Vagina (tissue), 2 donors: ENCODE data around the gene CYLC1.

ENCODE experiments used
- POLR2A ChIP-seq, 2 donors: fragments of 450-650 bp; IDR thresholded peaks; one replicate each; pipeline ENCODE4 v1.6.1; 2017; ENCODE audit warnings: antibody characterized with exemption in 2 of 2, mild to moderate bottlenecking in 2 of 2, moderate library complexity in 2 of 2
- POLR2AphosphoS5 ChIP-seq, 2 donors: sonication (generic); formaldehyde crosslinking; IDR thresholded peaks; one replicate each; pipeline ENCODE4 v1.9.0; 2017; ENCODE audit warnings: antibody characterized with exemption in 2 of 2, mild to moderate bottlenecking in 2 of 2, low read depth in 1 of 2; ENCODE audit not compliant: insufficient read depth in 1 of 2
- TF ChIP-seq, protein P1 (sequence below), 3 experiments: fragments of 450-650 bp in 2 of 3; fragments of 200-600 bp in 1 of 3; sonication (generic) in 1 of 3; IDR thresholded peaks; one replicate each; pipeline ENCODE4 v1.5.1; 2017 to 2019; ENCODE audit warnings: antibody characterized with exemption in 3 of 3, mild to moderate bottlenecking in 2 of 3, moderate library complexity in 2 of 3

DNA sequence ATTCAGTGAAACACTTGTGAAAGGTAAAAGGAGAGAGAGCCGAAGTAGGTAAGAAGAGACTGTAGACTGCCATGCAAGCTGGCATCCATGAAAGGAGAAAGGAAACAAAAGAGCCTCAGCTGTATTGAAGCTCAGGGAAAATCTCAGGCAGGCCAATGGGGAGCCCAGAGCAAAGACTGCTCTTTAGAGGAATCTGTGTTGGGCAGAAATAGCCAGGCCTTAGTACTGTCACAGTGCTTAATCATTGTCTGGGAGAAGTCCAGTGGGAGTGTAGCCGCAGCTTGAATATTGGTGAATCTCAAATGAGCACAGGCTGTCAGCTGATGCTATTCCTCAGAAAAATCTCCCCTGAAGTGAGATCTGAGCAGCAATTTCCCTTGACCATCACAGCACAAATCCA, 27.6 kb downstream of the CYLC1 start:
- TF ChIP-seq, protein P1, sequence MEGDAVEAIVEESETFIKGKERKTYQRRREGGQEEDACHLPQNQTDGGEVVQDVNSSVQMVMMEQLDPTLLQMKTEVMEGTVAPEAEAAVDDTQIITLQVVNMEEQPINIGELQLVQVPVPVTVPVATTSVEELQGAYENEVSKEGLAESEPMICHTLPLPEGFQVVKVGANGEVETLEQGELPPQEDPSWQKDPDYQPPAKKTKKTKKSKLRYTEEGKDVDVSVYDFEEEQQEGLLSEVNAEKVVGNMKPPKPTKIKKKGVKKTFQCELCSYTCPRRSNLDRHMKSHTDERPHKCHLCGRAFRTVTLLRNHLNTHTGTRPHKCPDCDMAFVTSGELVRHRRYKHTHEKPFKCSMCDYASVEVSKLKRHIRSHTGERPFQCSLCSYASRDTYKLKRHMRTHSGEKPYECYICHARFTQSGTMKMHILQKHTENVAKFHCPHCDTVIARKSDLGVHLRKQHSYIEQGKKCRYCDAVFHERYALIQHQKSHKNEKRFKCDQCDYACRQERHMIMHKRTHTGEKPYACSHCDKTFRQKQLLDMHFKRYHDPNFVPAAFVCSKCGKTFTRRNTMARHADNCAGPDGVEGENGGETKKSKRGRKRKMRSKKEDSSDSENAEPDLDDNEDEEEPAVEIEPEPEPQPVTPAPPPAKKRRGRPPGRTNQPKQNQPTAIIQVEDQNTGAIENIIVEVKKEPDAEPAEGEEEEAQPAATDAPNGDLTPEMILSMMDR (IDR thresholded peaks at IDR 0.05): no peak
- TF ChIP-seq POLR2AphosphoS5 (IDR thresholded peaks at IDR 0.05; ENCODE audit: insufficient read depth in 1 of 2, low read depth in 1 of 2) (no peak), POLR2A (IDR thresholded peaks at IDR 0.05) (no peak)
